Measurements from ENCODE around the gene ATP1A3. TPM values are rescaled to one million over a fixed set of nuclear protein-coding genes. Genes with fewer than 3 reads are reported as not detected.

Gene ATP1A3
- total and polyA plus RNA-seq, 4 donors: 0.09 to 0.40 (median 0.13) TPM

- DNase-seq (no peak), ATAC-seq (ENCODE audit: insufficient read depth, low FRiP score) (no peak)
- 85 to 88% methylated on average over 10 of the region's 10 CpGs for WGBS, 2 donors
- TF ChIP-seq CTCF (IDR thresholded peaks at IDR 0.05; ENCODE audit: control extremely low read depth, extremely low read depth): no peak
- peaks cover 0 to 10% (median 2%) of the 10 kb centered on the region in 3 donors for H3K27me3 ChIP-seq (ENCODE audit: control insufficient read depth in 3 of 3, insufficient read depth in 3 of 3, low read length in 2 of 3)
- H3K27ac ChIP-seq (ENCODE audit: low read depth in 1 of 2, low read length in 1 of 2): no peak overlapping the region
- no peak overlapping the region for H3K9ac ChIP-seq (ENCODE audit: insufficient read depth in 1 of 2, low read length in 2 of 2)
- no peaks in the 10 kb centered on the region for H3K36me3 ChIP-seq (ENCODE audit: control insufficient read depth in 4 of 4, insufficient read depth in 4 of 4, low read length in 4 of 4)
- no peak overlapping the region for H3K4me3 ChIP-seq
- H3K4me1 ChIP-seq (ENCODE audit: control insufficient read depth in 5 of 5, insufficient read depth in 5 of 5, low read length in 5 of 5): no peaks in the 10 kb centered on the region
- H3K9me3 ChIP-seq (ENCODE audit: control insufficient read depth in 4 of 4, insufficient read depth in 3 of 4, low read length in 3 of 4): no peaks in the 10 kb centered on the region
Measured at GRCh38 chr19:41987141-41987860, 6.7 kb downstream of the ATP1A3 start.

- H3K9me3 ChIP-seq (ENCODE audit: control insufficient read depth in 4 of 4, insufficient read depth in 3 of 4, low read length in 3 of 4): no peaks in the 10 kb centered on the region
- 89 to 94% methylated on average over 17 of the region's 17 CpGs for WGBS, 2 donors
- H3K4me1 ChIP-seq (ENCODE audit: control insufficient read depth in 5 of 5, insufficient read depth in 5 of 5, low read length in 5 of 5): no peaks in the 10 kb centered on the region
- H3K27me3 ChIP-seq (ENCODE audit: control insufficient read depth in 3 of 3, insufficient read depth in 3 of 3, low read length in 2 of 3): peaks cover 0 to 4% (median 0%) of the 10 kb centered on the region in 3 donors
- no peak overlapping the region for H3K9ac ChIP-seq (ENCODE audit: insufficient read depth in 1 of 2, low read length in 2 of 2)
- no peak for DNase-seq
- no peak for ATAC-seq (ENCODE audit: insufficient read depth, low FRiP score)
- TF ChIP-seq CTCF (IDR thresholded peaks at IDR 0.05; ENCODE audit: control extremely low read depth, extremely low read depth): no peak
- H3K27ac ChIP-seq (ENCODE audit: low read depth in 1 of 2, low read length in 1 of 2): no peak overlapping the region
- H3K4me3 ChIP-seq: no peak overlapping the region
- no peaks in the 10 kb centered on the region for H3K36me3 ChIP-seq (ENCODE audit: control insufficient read depth in 4 of 4, insufficient read depth in 4 of 4, low read length in 4 of 4)
Measured at GRCh38 chr19:41984961-41985360, 9.1 kb downstream of the ATP1A3 start.

- ATAC-seq (ENCODE audit: insufficient read depth, low FRiP score): no peak
- Histone ChIP-seq H3K9ac (ENCODE audit: insufficient read depth in 1 of 2, low read length in 2 of 2) (no peak overlapping the region), H3K27me3 (ENCODE audit: control insufficient read depth in 3 of 3, insufficient read depth in 3 of 3, low read length in 2 of 3) (no peaks in the 10 kb centered on the region), H3K27ac (ENCODE audit: low read depth in 1 of 2, low read length in 1 of 2) (no peak overlapping the region), H3K36me3 (ENCODE audit: control insufficient read depth in 4 of 4, insufficient read depth in 4 of 4, low read length in 4 of 4) (no peaks in the 10 kb centered on the region), H3K4me3 (no peak overlapping the region), H3K9me3 (ENCODE audit: control insufficient read depth in 4 of 4, insufficient read depth in 3 of 4, low read length in 3 of 4) (no peaks in the 10 kb centered on the region), H3K4me1 (ENCODE audit: control insufficient read depth in 5 of 5, insufficient read depth in 5 of 5, low read length in 5 of 5) (no peaks in the 10 kb centered on the region)
- 84 to 89% methylated on average over 15 of the region's 15 CpGs for WGBS, 2 donors
- TF ChIP-seq CTCF (IDR thresholded peaks at IDR 0.05; ENCODE audit: control extremely low read depth, extremely low read depth): no peak
- no peak for DNase-seq
Measured at GRCh38 chr19:41981724-41982123, 12.3 kb downstream of the ATP1A3 start.

GRCh38 chr19:41978470-41978869, 15.6 kb downstream of the ATP1A3 start:
- no peaks in the 10 kb centered on the region for H3K36me3 ChIP-seq (ENCODE audit: control insufficient read depth in 4 of 4, insufficient read depth in 4 of 4, low read length in 4 of 4)
- peaks cover 0 to 2% (median 0%) of the 10 kb centered on the region in 3 donors for H3K27me3 ChIP-seq (ENCODE audit: control insufficient read depth in 3 of 3, insufficient read depth in 3 of 3, low read length in 2 of 3)
- no peak overlapping the region for H3K27ac ChIP-seq (ENCODE audit: low read depth in 1 of 2, low read length in 1 of 2)
- H3K9ac ChIP-seq (ENCODE audit: insufficient read depth in 1 of 2, low read length in 2 of 2): no peak overlapping the region
- WGBS, 2 donors: 90% methylated on average over 17 of the region's 17 CpGs
- H3K4me1 ChIP-seq (ENCODE audit: control insufficient read depth in 5 of 5, insufficient read depth in 5 of 5, low read length in 5 of 5): no peaks in the 10 kb centered on the region
- H3K9me3 ChIP-seq (ENCODE audit: control insufficient read depth in 4 of 4, insufficient read depth in 3 of 4, low read length in 3 of 4): no peaks in the 10 kb centered on the region
- DNase-seq (no peak), ATAC-seq (ENCODE audit: insufficient read depth, low FRiP score) (no peak)
- H3K4me3 ChIP-seq: no peak overlapping the region
- TF ChIP-seq CTCF (IDR thresholded peaks at IDR 0.05; ENCODE audit: control extremely low read depth, extremely low read depth): no peak

All from lung (tissue), 12 donors.